B cell (primary cell): ENCODE measurements around the gene ZNF652. TPM values are rescaled to one million over a fixed set of nuclear protein-coding genes. Genes with fewer than 3 reads are reported as not detected.

Experiments
- ATAC-seq: fragments of 200-7000 bp; cut with Tn5 transposase; one replicate; pipeline ENCODE4 v1.10.0; 2021; ENCODE audit warnings: low read depth, mild to moderate bottlenecking, moderate number of reproducible peaks, moderate library complexity
- CTCF ChIA-PET: fragments of 350-600 bp; sonication (Branson Sonifier 250); formaldehyde crosslinking; loops from one replicate; lab custom pipeline; 2021; ENCODE audit warnings: antibody characterized with exemption, inconsistent platforms; lab: Charles Lee
- POLR2A ChIA-PET: fragments of 350-600 bp; sonication (Branson Sonifier 250); formaldehyde crosslinking; loops from one replicate; lab custom pipeline; 2021; ENCODE audit warnings: antibody characterized with exemption; lab: Charles Lee
- DNase-seq: peaks from one replicate; pipeline ENCODE4 v3.0.0; 2013
- H2AFZ ChIP-seq: 2 replicates; pipeline ENCODE4 v1.6.1; 2012; ENCODE audit warnings: mild to moderate bottlenecking, low read depth, low read length; ENCODE audit not compliant: insufficient read depth, poor library complexity, severe bottlenecking
- H3K27ac ChIP-seq, 2 donors: 1 replicate in 1 of 2; 2 replicates in 1 of 2; pipeline ENCODE4 v1.5.1; 2012 to 2013; ENCODE audit warnings: low read length in 2 of 2, mild to moderate bottlenecking in 2 of 2, moderate library complexity in 1 of 2
- H3K27me3 ChIP-seq, 4 experiments: fragments of 200-600 bp in 1 of 4; sonication (generic) in 1 of 4; replicated peaks in 1 of 4; 1 replicate in 2 of 4; 2 replicates in 2 of 4; pipeline versions ENCODE4 v1.6.1 to v1.7.0; 2013 to 2016; ENCODE audit warnings: low read length in 3 of 4, mild to moderate bottlenecking in 2 of 4, mixed read lengths in 1 of 4, moderate library complexity in 1 of 4; ENCODE audit not compliant: insufficient read depth in 4 of 4, control insufficient read depth in 3 of 4; ENCODE audit errors: control extremely low read depth in 1 of 4
- H3K36me3 ChIP-seq, 2 experiments: replicated peaks in 1 of 2; 1 replicate in 1 of 2; 2 replicates in 1 of 2; pipeline versions ENCODE4 v1.6.1 to v1.7.1; 2013; ENCODE audit warnings: low read length in 1 of 2; ENCODE audit not compliant: insufficient read depth in 2 of 2, control insufficient read depth in 1 of 2; ENCODE audit errors: control extremely low read depth in 1 of 2, extremely low read depth in 1 of 2
- H3K4me1 ChIP-seq, 2 donors: fragments of 200-600 bp in 1 of 2; sonication (generic) in 1 of 2; 1 replicate in 1 of 2; 2 replicates in 1 of 2; pipeline versions ENCODE4 v1.5.1 to v1.6.1; 2013 to 2017; ENCODE audit warnings: low read length in 2 of 2; ENCODE audit not compliant: control insufficient read depth in 2 of 2, insufficient read depth in 2 of 2
- H3K4me2 ChIP-seq: replicated peaks from 2 replicates; pipeline ENCODE3; 2012; ENCODE audit warnings: mild to moderate bottlenecking, low read depth, low read length; ENCODE audit not compliant: poor library complexity, severe bottlenecking
- H3K4me3 ChIP-seq, 5 experiments: fragments of 200-600 bp in 1 of 5; sonication (generic) in 1 of 5; 1 replicate in 3 of 5; 2 replicates in 2 of 5; pipeline versions ENCODE4 v1.5.1 to v1.7.0; 2011 to 2016; ENCODE audit warnings: low read length in 4 of 5, mild to moderate bottlenecking in 4 of 5, low read depth in 2 of 5, control low read depth in 1 of 5, moderate library complexity in 1 of 5; ENCODE audit not compliant: insufficient read depth in 1 of 5; ENCODE audit errors: control extremely low read depth in 1 of 5, extremely low read depth in 1 of 5
- H3K79me2 ChIP-seq: fragments of 200-600 bp; sonication (generic); one replicate; pipeline ENCODE4 v1.6.0; 2016; ENCODE audit warnings: low read length; ENCODE audit not compliant: control insufficient read depth, insufficient read depth
- H3K9ac ChIP-seq: fragments of 200-600 bp; sonication (generic); 2 replicates; pipeline ENCODE4 v1.6.1; 2017; ENCODE audit warnings: mild to moderate bottlenecking, low read length, moderate library complexity
- H3K9me3 ChIP-seq, 3 donors: one replicate each; pipeline versions ENCODE4 v1.6.1 to v1.7.1; 2013; ENCODE audit warnings: low read length in 2 of 3; ENCODE audit not compliant: control insufficient read depth in 2 of 3, insufficient read depth in 1 of 3; ENCODE audit errors: control extremely low read depth in 1 of 3
- H4K20me1 ChIP-seq: 2 replicates; pipeline ENCODE4 v1.6.0; 2012; ENCODE audit warnings: mild to moderate bottlenecking, low read length; ENCODE audit not compliant: insufficient read depth, control insufficient read depth, poor library complexity, severe bottlenecking
- H3K27ac Mint-ChIP-seq: one replicate; pipeline ENCODE4 v1.8.0; 2021; ENCODE audit warnings: mixed read lengths
- H3K27me3 Mint-ChIP-seq: one replicate; pipeline ENCODE4 v1.8.0; 2021; ENCODE audit warnings: mixed read lengths
- H3K4me1 Mint-ChIP-seq: one replicate; pipeline ENCODE4 v1.8.0; 2021; ENCODE audit warnings: mixed read lengths
- H3K4me3 Mint-ChIP-seq: one replicate; pipeline ENCODE4 v1.8.0; 2021; ENCODE audit warnings: mixed read lengths
- H3K9me3 Mint-ChIP-seq: one replicate; pipeline ENCODE4 v1.8.0; 2022; ENCODE audit warnings: mixed read lengths; ENCODE audit not compliant: insufficient read depth
- CTCF ChIP-seq: fragments of 200-600 bp; IDR thresholded peaks from one replicate; pipeline ENCODE4 v1.8.0; 2022; ENCODE audit warnings: antibody characterized with exemption, mild to moderate bottlenecking
- EZH2 ChIP-seq: IDR thresholded peaks from 2 replicates; pipeline ENCODE4 v1.6.1; 2012; ENCODE audit warnings: borderline replicate concordance, low read depth, mild to moderate bottlenecking, moderate library complexity, low read length; ENCODE audit not compliant: insufficient read depth, poor library complexity, severe bottlenecking
- WGBS: methylation state at CpG from one replicate; pipeline ENCODE4 v1.1.5; 2013; ENCODE audit warnings: missing lambda C conversion rate; ENCODE audit not compliant: insufficient coverage; 5-methylcytosine and 5-hydroxymethylcytosine counted together
- intact Hi-C: fragments of 100-400 bp; cut with micrococcal nuclease; formaldehyde crosslinking; loops from one replicate; pipeline ENCODE4 v1.10.0; 2022
- polyA plus RNA-seq: library from polyadenylated mRNA; depleted of rRNA; stranded (reverse); fragments of >200 nt; gene quantifications from 2 replicates; pipeline ENCODE4 v1.2.3, GENCODE V29; 2012
- total RNA-seq, 2 donors: library from RNA; stranded (reverse); fragments of 120-200 nt in 1 of 2; gene quantifications; 1 replicate in 1 of 2; 2 replicates in 1 of 2; pipeline versions ENCODE4 v1.2.3 to v1.2.4, GENCODE V29; 2013 to 2022

The ZNF652 gene
- total and polyA plus RNA-seq, 2 donors (not counting 1 experiment from before 2014, with no cell fraction given), result 19.4 to 86.2 TPM

DNA sequence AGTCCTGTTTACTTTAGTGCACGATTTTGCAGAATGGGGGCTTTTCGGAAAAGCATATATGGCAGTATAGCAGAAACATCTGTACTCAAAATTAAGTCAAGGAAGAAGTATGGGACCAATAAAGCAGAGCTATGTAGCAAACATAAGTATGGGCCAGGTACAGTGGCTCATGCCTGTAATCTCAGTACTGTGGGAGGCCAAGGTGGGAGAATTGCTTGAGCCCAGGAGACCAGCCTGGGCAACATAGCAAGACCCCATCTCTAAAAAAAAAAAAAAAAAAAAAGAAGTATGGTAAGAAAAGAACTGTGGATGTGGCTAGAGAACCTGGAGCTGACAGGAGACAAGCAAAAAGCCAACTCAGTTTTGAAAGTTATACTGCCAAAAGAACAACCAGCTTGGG is 36.1 kb downstream of the ZNF652 start:
- H2AFZ ChIP-seq, result no peak overlapping the region
- POLR2A ChIA-PET, result interaction anchor here (0.5 to 0.6 kb wide), 2 partner anchors 10 to 39 kb away, joined by 3 to 4 read pairs; no protein-coding TSS in a partner anchor
- Mint-ChIP-seq H3K27me3 (no peaks in the 10 kb centered on the region), H3K27ac (no peak overlapping the region), H3K9me3 (peaks cover 2% of the 10 kb centered on the region), H3K4me3 (no peak overlapping the region), H3K4me1 (peaks cover 57% of the 10 kb centered on the region)
- no peak overlapping the region for H3K4me2 ChIP-seq
- no peaks in the 10 kb centered on the region for H3K9me3 ChIP-seq
- no CpG with 5 or more reads among the region's 2 CpGs for WGBS
- peaks cover 57% of the 10 kb centered on the region for H4K20me1 ChIP-seq
- no peak overlapping the region for H3K27ac ChIP-seq
- ATAC-seq, result no peak
- H3K79me2 ChIP-seq, result peaks cover 96% of the 10 kb centered on the region
- H3K9ac ChIP-seq, result no peak overlapping the region
- H3K36me3 ChIP-seq, result peaks cover 0 to 10% of the 10 kb centered on the region in 2 experiments
- H3K4me3 ChIP-seq, result no peak overlapping the region
- no peak for DNase-seq
- peaks cover 16 to 17% of the 10 kb centered on the region in 2 donors for H3K4me1 ChIP-seq
- intact Hi-C loops, result no loop called here
- TF ChIP-seq CTCF (no peak), EZH2 (no peak)
- CTCF ChIA-PET, result interaction anchor here (0.6 to 0.9 kb wide), 2 partner anchors 69 to 941 kb away, joined by 3 read pairs; no protein-coding TSS in a partner anchor
- H3K27me3 ChIP-seq, result no peaks in the 10 kb centered on the region

DNA sequence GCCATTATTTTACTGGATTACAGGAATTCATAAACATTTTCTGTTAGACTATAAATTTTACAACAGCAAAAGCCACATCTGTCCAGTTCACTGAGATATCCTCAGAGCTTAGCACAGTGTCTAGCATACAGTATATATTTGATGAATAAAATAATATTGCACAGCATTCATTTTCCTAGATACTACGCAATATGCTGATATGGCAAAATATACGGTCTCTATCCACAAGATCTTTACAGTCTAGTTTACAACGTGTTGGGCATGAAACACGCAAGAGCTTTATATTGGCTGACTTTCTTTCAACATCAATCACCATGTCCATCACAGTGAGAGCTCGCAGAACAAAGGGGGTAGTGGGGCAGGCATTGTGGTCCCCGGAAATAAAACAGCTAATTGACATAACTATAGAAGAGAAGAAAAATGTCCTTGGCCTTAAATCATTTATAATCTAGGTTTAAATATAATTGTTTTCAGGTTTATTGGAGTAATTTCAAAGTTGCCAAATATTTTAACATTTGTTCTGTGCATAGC is 43.5 kb downstream of the ZNF652 start:
- no peak for TF ChIP-seq EZH2
- TF ChIP-seq CTCF, result no peak
- peaks cover 3 to 20% of the 10 kb centered on the region in 2 experiments for H3K36me3 ChIP-seq
- H2AFZ ChIP-seq, result no peak overlapping the region
- Mint-ChIP-seq H3K4me3 (no peak overlapping the region), H3K9me3 (no peaks in the 10 kb centered on the region), H3K4me1 (peaks cover 36% of the 10 kb centered on the region), H3K27me3 (no peaks in the 10 kb centered on the region), H3K27ac (no peak overlapping the region)
- H4K20me1 ChIP-seq, result peaks cover 20% of the 10 kb centered on the region
- H3K27ac ChIP-seq, result no peak overlapping the region
- H3K4me3 ChIP-seq, result no peak overlapping the region
- intact Hi-C loops, result no loop called here
- peaks cover 53% of the 10 kb centered on the region for H3K79me2 ChIP-seq
- ATAC-seq, result no peak
- ChIA-PET CTCF (interaction anchor here (1.4 to 13.3 kb wide), 6 partner anchors 20 to 238 kb away, joined by 4 to 368 read pairs (median 50); partner anchors contain the start of gene ZNF652), POLR2A (no interaction called here)
- WGBS, result 100% methylated on average over 2 of the region's 6 CpGs
- no peaks in the 10 kb centered on the region for H3K27me3 ChIP-seq
- H3K9me3 ChIP-seq, result no peaks in the 10 kb centered on the region
- H3K4me2 ChIP-seq, result no peak overlapping the region
- peaks cover 21 to 26% of the 10 kb centered on the region in 2 donors for H3K4me1 ChIP-seq
- no peak for DNase-seq
- no peak overlapping the region for H3K9ac ChIP-seq
